Posterior vena cava (tissue), 2 donors: ENCODE data around the gene TNXB. TPM values are rescaled to one million over a fixed set of nuclear protein-coding genes. Genes with fewer than 3 reads are reported as not detected.
"Not testable (repeated sequence)": the region's sequence is repeated elsewhere in the genome, so short reads cannot be mapped to it uniquely, and the experiment has no call there.

Source experiments
- DNase-seq: peaks from one replicate; pipeline ENCODE4 v3.0.0-alpha.2; 2020; ENCODE audit warnings: low spot score
- intact Hi-C, 2 donors: fragments of 100-400 bp; cut with DNase I; formaldehyde crosslinking; loops; one replicate each; pipeline versions ENCODE4 v1.14.1 to v1.14.2; 2022 to 2023
- total RNA-seq, 2 donors: library from RNA; stranded (reverse); fragmentation: NEBNext Ultra II Directional; extraction: Animal tissue kit (Norgen Biotek cat#: 25700); gene quantifications; one replicate each; pipeline ENCODE4 v1.2.1, GENCODE V29; 2021
- donor health status: DM: yes; HTN: yes; CAD: no.
- donor health status: DM: yes; HTN: yes; CAD: no.

Gene TNXB
- total RNA-seq, 2 donors from 2014 or later = 189 to 407 TPM

GRCh38 chr6:32146287-32146686 is 37.1 kb upstream of the TNXB start:
- no peak for DNase-seq
- intact Hi-C loops = no loop called here

DNA sequence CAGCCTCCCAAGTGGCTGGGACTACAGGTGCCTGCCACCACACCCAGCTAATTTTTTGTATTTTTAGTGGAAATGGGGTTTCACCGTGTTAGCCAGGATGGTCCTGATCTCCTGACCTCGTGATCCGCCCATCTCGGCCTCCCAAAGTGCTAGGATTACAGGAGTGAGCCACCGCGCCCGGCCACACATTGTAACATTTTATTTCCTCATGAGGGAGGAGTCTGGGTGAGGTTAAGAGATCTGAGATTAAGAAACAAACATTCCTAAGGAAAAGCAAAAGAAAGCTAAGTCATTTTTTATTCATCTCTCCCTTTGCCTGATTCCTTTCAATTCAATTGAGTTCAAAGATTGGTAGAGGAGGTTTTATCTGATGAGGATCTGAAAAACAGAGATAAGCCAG is 35.1 kb upstream of the TNXB start:
- intact Hi-C loops, DNase-seq: not testable (repeated sequence)

- DNase-seq = no peak
- intact Hi-C loops = no loop called here
These were observed 31.4 kb upstream of the TNXB start for GRCh38 chr6:32140420-32141046.

DNA sequence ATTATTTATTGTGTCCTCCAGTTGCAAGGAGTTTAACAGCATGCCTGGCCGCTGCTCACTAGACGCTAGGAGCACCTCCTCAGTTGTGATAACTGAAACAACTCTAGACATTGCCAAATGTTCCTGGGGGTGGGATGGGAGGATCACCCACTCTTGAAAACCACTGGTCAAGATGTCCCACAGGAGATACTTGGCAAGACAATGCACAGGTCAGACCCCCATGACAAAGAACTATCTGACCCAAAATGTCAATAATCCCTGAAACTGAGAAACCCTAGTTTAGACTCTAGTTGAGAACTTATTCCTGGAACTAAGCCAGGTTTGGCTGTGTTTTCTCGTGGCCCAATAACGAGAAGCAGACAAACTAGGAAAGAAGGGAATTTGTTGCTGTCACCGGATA is 30.5 kb upstream of the TNXB start:
- no peak for DNase-seq
- intact Hi-C loops = no loop called here

GRCh38 chr6:32137454-32137853 is 28.3 kb upstream of the TNXB start:
- DNase-seq = no peak
- intact Hi-C loops = no loop called here

- intact Hi-C loops = no loop called here
- no peak for DNase-seq
These were observed 24.6 kb upstream of the TNXB start for GRCh38 chr6:32133786-32134185.

DNA sequence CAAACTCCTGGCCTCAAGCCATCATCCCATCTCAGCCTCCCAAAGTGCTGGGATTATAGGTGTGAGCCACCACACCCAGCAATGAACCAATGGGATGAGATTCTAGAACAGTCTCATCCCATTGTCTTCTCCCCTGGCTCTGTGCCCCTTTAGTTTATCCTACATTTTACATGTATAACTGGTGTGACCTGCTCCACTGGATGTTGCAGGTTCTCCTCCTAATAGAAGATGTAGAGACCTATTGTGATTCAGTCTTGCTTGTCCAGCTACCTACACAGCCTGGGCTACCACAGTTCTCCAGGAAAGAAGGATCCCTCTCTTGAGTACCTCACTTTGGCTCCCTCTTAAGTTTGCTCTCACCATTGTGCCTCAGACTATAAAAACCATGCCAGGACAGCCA is 23.0 kb upstream of the TNXB start:
- intact Hi-C loops = no loop called here
- DNase-seq = no peak

- intact Hi-C loops = no loop called here
- no peak for DNase-seq
These were observed 22.4 kb upstream of the TNXB start for GRCh38 chr6:32131439-32131948.

DNA sequence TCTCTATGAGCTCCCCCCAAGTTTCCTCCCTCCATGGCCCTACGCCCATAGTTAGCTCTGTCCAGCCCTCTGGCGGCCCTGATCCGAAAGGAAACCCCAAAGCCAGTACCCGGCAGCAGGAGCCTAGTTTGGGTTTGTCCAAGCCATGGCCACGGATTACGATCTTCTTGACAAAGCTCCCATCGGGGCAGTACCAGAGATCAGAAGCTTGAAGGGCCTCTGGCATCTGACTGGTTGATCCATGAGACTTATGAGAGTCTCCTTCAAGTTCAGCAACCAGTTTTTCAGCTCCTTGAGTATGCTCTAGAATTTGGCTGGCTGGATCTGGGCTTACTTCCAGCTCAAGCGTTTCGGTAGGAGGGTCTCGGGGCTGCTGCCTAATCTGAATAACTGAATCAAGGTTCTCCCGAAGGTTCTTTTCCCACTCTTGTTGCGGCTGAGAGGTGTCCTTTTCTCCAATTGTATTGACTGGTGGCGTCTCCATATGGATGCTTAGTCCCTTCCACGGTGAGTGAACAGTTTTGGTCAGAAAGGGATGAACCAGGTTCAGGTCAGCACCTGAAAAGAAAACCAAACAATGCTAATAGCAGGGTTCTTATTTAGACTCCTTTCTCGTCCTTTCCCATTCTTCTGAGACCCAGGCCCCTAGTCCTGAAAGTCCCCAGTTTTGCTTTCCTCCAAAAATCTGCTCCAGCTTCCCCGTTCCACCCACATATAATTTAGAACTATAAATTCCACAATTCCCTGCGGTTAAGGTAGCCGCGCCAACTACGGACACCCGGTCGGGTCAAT is 20.4 kb upstream of the TNXB start:
- intact Hi-C loops = loop anchor here in 1 of 2 donors (5.0 kb wide), 1 partner anchor 48 kb away; the partner anchor contains the start of genes AGPAT1 and RNF5
- no peak for DNase-seq

- DNase-seq = no peak
- intact Hi-C loops = loop anchor here in 1 of 2 donors (5.0 kb wide), 1 partner anchor 48 kb away; the partner anchor contains the start of genes AGPAT1 and RNF5
These were observed 19.7 kb upstream of the TNXB start for GRCh38 chr6:32128751-32129296.

GRCh38 chr6:32127717-32128592 is 18.8 kb upstream of the TNXB start, which contains the start of gene ATF6B:
Gene ATF6B, minus strand, starts transcription at chr6:32128246. Its CDS starts 39 bp downstream, at chr6:32128207.
- intact Hi-C loops = loop anchor here in 1 of 2 donors (5.0 kb wide), 1 partner anchor 49 kb away; the partner anchor contains the start of genes AGPAT1 and RNF5
- DNase-seq = peak; percentile 99

DNA sequence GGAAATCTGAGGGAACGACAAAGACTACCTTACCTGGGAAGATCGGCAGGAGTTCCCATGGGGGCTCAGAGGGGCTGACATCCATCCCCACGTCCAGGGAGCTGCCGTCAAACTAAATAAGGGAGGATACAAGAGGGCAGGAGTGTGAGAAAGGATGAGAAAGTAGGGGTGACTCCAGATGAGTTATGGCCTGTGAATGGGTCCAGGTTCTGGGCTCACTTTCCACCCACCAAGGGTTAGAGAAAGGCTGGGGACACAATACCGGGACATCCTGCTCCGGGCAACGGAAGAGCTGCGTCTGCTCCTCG is 18.2 kb upstream of the TNXB start:
- intact Hi-C loops = loop anchor here in 1 of 2 donors (5.0 kb wide), 1 partner anchor 50 kb away; the partner anchor contains the start of genes AGPAT1 and RNF5
- no peak for DNase-seq

DNA sequence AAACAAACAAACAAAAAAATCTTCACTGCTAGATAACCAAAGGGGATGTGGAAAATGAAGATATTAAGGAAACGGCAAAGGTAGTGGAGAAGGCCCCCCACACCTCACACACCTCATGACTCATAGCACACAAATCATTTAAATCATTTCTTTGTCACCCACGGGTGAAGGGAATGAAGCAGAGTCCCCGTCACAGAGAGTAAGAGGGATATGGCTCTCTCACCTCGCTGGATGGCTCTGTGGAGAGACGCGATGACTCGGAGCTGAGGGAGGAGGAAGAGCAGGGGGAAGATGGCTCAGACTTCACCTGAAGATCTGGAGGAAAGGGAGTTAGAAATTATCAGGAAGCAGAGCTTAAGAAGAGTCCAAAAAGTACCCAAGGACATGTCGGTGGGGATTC is 17.7 kb upstream of the TNXB start:
- intact Hi-C loops = loop anchor here in 1 of 2 donors (5.0 kb wide), 1 partner anchor 50 kb away; the partner anchor contains the start of genes AGPAT1 and RNF5
- no peak for DNase-seq

DNA sequence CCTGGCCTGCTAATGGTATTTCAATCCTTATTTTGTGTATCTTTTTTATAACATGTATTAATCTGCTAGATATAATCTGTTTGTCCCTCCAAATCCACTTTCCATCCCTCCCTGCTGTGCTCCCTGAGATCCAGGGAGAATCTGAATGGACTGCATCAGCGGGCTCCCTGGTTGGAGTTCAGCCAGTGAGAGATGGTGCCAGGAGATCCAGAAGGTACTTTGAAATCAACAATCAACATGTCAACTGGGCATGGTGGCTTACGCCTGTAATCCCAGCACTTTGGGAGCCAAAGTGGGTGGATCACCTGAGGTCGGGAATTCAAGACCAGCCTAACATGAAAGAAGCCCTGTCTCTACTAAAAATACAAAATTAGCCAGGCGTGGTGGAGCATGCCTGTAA is 14.5 kb upstream of the TNXB start:
- no peak for DNase-seq
- intact Hi-C loops = no loop called here

DNA sequence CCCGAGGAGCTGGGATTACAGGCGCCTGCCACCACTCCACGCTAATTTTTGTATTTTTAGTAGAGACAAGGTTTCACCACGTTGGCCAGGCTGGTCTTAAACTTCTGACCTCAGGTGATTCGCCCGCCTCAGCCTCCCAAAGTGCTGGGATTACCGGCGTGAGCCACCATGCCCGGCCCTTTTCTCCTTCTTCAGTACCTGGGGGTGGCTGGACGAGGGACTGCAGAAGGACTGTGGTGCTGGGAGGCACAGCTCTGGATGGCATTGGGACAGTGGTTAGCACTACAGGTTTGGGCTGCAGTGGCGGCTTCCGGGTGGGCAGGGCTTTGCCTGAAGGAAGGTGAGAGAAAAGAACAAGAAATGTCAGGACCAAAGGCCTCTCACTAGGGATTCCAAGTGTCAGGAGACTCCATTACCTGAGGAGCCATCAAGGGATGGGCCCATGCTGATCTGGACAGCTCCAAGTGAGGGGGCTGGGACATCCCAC is 11.5 kb upstream of the TNXB start:
- no peak for DNase-seq
- intact Hi-C loops = loop anchor here in 1 of 2 donors (1.0 kb wide), 1 partner anchor 22 kb away; no protein-coding TSS in a partner anchor

GRCh38 chr6:32118782-32119628 is 9.9 kb upstream of the TNXB start:
- DNase-seq = peak; percentile 97
- intact Hi-C loops = loop anchor here in 1 of 2 donors (5.0 kb wide), 2 partner anchors 38 to 73 kb away; partner anchors contain the start of genes GPSM3 and PBX2

DNA sequence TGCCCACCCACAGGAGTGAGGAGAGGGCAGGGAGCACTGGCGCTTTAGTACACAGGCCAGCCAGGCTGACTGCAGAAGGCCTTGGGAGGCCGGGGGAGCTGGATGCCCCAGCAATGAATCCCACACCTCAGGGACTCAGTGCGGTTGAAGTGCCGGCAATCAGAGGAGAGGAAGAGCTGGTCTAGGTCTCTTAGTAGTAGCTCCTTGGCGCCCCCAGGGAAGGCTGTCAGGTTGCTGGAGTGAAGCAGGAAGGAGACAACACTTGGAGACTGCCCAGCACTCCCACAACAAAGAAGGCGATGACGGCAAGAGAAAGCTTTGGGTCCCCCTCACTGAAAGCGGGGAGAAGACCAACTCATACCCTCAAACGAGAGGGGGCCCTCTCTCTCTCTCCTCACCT is 8.3 kb upstream of the TNXB start:
- no peak for DNase-seq
- intact Hi-C loops = loop anchor here in 1 of 2 donors (5.0 kb wide), 2 partner anchors 40 to 75 kb away; partner anchors contain the start of genes GPSM3 and PBX2

GRCh38 chr6:32116674-32117073 is 7.5 kb upstream of the TNXB start:
- DNase-seq = no peak
- intact Hi-C loops = loop anchor here in 1 of 2 donors (5.0 kb wide), 2 partner anchors 41 to 76 kb away; partner anchors contain the start of genes GPSM3 and PBX2
